Stimulated activated CD8-positive, alpha-beta memory T cell treated with anti-CD3 and anti-CD28 coated beads, Interleukin-2, amount 100 ng/mL, for 1 hour (primary cell): ENCODE results near the gene IQSEC1.
A peak's percentile ranks its signal among the peaks of the same experiment; 100 is the strongest.

ENCODE experiments used
- DNase-seq, 2 donors: peaks; one replicate each; pipeline ENCODE4 v3.0.0-alpha.2; 2020; ENCODE audit warnings: low read depth in 2 of 2

IQSEC1 gene

DNA sequence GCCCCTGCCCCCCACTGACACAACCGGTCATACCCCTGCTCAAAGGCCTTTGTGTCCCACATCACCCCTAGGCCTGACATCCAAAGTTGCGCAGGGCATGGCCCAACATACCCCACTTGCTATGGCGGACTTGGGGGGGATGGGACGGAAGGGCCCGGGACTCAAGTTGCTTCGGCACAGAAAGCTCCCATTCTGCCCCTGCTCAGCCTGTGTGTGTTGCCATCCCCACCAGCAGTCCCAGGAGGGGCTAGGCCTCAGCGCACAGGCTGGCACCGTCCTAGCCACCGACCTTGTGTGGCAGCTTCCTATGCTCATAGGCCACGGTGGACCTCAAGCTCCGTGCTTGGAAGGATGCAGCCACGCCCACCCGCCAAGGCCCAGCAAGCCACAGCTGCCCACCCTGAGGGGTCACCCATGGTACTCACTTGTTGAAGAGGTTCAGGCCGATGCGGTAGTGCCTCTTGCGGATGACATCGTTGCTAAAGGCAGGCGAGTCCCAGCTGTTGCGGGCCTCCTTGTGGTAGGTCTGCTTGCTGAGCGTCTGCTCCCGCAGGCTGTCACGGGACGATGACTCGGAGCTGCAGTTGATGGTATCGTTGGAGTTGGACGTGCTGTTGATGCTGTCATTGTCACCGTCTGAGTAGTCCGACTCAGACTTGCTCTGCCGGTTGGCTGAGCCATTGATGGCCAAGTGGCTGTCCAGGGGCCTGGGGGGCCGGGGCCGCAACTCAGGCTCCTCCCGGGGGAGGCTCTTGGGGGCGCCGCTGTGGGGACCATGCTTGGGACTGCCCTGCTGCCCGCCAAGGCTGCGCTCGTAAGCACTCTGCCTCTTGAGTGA lies 138.0 kb downstream of the IQSEC1 start:
- no peak for DNase-seq

DNA sequence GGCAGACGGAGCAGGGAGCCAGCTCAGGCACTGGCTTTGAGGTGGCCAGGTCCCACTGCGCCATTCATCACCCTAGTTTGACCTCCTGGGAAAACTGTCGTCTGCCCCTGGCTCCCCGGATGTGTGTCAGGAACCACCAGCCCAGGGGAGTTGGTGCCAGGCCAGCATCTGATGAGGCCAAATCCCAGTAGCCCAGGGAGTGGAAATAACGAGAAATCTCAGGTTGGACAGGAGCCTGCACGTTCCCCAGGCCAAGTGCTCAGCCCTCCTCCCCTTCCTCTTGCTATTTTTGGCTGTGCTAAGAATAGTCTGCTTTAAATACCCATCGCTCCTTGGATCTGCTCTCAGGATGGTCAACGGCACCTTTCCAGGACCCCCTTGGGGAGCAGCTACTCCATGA lies 138.8 kb downstream of the IQSEC1 start:
- DNase-seq: no peak

DNA sequence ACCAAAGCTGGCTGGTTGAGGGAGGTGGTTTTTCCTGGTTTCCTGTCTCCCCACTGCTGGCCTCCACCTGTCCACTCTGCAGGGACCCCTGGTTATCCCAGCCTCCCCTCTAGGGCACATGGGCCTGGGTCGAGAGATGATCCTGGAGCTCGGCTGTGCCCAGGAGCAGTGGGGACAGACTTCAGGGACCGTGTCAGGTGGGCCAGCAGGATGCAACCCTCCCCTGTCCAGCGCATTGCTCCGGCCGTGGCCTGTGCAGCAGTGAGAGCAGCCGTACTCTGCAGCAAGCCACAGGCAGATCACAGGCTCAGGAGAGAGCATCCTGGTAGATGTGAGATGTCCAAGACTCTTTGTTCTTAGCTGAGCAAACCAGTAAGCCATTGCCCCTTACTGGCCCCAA lies 139.3 kb downstream of the IQSEC1 start:
- DNase-seq: no peak

DNA sequence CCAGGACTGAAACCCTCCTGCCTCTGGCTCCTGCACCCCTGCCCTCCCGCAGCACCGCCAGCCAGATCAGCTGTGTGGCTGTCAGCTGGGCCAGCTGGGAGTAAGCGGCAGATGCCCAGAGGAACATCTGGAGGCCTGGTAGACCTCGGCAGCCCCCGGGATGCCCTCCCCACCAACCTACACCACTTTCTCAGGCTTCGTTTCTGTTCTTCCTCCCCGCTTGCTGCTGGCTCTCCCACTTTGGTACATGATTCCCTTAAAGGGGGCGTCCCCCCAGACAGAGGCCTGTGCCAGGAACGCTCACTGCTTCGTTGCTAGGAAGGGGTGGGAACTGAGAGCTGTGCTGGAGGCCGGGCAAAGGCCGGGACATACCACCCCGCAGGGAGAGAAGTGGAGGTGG lies 140.5 kb downstream of the IQSEC1 start:
- DNase-seq: no peak

DNA sequence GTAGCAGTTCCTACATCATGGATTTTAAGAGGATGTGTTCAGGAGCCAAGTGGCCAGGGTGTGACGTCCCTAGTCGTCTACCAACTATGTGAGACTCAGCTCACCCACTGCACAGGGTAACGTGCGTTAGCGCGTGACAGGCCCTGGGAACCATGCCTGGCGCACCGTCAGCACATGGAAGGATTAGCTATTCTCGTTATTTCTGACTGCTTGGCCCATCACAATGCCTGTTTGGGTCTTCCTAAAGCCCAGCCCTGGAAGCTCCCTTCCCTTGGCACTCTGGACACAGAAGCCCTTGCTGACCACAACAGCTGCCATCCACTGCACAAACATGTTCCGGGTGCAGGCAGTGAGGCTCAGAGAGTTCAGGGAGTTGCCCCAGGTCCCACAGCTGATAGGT lies 140.9 kb downstream of the IQSEC1 start:
- DNase-seq: no peak

DNA sequence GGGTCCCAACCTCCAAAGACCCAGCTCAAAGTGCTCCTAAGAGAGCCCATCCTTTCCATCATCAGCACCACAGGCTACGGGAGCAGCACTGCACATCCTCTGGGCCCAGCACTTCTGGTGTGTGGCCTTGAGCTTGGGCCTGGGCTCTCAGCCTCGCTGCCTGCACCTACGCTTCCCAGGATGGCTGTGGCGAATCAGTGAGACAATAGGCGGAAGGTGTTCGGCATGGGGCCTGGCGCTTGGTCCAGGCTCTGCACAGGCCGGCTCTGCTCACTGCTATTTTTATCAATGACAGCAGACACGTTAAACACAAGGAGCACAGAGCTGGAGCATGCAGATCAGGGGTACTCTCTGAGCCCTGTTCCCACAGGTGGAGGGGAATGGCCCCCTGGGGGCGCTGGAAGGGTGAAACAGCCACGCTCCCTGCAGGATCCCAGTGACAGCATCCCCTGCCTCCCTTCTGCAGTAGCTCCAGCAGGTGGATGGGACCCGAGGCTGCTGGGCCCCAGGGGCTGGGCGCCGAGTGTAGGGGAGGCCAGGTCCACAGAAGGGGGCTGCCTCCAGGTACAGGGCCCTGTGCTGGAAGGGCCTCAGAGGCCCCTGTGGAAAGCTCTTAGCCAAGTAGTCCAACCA lies 141.8 kb downstream of the IQSEC1 start:
- no peak for DNase-seq

DNA sequence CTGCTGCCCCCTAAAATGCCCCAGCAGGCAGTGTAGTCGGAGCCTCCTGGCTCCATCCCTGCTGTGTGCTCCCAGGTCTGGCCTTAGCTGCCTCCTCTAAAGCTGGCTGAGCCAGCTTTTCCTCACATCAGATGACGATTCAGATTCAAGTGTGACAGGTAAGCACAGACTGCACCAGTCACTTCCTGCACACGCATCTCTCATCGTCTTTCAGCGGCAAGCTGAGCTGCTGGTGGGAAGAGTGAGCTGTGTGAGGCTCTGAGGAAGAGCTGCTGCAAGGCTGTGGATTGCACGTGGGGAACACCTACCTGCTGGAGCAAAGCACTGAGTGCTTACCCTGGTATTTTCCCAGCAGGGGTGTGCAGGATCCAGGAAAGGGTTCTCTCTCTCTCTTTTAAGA lies 143.4 kb downstream of the IQSEC1 start:
- DNase-seq: no peak

DNA sequence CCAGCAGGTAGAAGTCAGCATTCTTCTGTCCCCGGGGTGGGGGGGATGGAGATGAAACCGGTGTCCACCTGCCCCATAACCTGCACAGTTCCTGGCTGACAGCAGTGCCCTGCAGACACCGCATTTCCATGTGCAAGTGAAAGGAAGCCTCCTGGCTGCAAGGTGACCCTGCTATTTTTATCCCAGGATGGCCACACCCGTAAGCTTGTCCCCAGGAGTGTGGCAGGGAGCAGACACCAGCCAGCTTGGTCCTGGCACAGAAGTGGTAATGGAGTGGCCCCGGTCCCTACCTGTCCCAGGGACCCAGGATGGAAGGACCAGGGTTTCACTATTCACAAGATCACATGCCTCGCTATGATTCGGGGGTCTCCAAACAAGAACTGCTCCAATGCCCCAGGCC lies 146.6 kb downstream of the IQSEC1 start:
- no peak for DNase-seq

DNA sequence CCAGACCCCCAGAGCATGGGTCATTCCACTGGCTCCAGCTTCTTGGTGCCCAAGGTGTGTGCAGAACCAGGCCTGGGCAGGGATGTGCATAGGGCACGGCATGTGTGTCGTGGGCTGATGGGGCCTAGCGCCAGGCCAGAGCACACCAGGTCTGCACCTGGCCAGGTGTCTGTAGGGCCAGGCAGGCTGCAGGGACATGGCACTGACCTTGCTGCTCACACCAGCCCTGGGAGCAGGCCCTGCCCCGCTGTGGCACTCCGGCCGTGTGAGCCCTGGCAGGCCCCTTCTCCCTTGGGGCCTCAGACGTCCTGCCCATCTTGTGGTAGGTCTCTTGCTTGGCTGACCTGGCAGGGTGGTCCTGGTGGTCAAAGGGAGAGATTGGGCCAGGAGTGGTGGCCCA lies 147.6 kb downstream of the IQSEC1 start:
- no peak for DNase-seq

DNA sequence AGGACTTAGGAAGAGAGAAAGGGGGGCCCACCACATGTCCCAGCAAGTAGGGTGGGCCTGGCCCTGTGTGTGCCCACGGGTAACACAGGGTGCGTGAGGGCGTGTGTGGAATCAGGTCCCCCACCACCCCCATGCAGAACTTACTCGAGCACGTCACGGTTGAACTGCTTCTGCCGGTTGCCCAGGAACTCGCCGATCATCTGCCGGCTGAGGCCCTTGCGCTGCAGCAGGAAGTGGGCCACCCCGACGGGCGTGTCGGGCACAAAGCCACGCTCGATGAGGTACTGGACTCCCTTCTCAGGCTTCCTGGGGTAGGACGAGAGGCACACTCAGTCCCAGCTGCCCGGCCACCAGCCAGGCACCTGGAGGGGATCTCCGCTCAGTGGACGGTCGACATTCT lies 148.8 kb downstream of the IQSEC1 start:
- no peak for DNase-seq

DNA sequence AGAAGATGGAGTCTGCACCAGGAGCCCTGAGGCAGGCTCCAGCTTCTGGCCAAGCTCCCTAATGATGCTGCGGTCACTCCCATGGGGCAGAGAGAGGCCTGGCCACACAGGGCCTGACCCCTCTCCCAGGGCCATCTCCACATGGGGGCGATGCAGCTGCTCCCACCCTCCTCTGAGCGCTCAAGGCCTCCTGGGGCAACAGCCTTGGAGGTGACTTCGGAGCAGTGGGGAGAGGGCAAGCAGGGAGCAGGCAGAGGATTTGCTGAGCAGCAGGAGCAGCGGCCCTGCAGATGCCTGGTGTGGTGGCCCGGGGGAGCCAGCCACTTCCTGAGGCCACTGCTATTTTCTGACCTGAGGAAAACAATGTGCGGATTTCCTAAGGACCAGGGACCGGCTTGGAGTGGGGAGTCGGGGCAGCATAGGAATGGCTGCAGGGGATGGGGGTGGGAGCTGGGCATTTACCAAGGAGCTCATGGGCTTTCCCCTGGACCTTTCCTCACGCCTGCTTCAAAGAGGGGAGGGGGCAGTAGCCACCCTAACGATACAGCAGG lies 150.3 kb downstream of the IQSEC1 start:
- DNase-seq: no peak

DNA sequence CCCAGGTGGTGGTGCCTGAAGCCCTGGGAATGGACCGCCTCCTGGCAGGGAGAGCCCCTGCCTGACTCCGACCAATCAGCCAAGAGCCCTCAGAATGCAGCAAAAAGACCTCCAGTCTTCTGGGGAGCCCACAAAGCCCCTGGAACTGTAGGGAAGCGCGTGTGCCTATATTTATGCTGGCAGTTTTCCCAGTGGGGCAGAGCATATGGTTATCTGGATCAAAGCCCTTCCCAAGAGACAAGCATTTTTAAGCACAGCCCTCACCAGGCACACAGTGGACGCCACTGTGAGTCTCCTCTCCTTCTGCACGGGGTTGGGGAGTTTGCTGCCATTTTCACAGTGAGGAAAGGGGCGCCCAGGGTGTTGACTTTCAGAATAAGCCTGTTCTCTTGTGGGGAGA lies 150.9 kb downstream of the IQSEC1 start:
- no peak for DNase-seq

DNA sequence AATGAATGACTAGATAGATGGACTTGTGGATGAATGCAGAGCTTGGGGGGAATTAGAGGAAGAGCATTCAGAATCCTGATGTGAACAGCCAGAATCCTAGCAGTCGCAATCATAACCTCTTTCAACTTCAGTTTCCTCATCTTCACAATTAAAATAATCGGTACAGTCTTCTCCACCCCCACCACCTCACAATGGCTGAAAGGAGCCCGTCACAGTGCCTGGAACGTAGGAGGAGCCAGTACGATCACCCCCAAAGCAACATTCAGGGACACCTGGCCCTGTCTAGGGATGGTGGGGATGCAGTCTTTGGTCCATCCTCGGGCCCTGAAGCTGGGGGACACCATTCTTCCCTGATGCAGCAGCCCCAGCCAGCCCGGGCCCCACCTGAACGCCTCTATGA lies 151.5 kb downstream of the IQSEC1 start:
- no peak for DNase-seq

DNA sequence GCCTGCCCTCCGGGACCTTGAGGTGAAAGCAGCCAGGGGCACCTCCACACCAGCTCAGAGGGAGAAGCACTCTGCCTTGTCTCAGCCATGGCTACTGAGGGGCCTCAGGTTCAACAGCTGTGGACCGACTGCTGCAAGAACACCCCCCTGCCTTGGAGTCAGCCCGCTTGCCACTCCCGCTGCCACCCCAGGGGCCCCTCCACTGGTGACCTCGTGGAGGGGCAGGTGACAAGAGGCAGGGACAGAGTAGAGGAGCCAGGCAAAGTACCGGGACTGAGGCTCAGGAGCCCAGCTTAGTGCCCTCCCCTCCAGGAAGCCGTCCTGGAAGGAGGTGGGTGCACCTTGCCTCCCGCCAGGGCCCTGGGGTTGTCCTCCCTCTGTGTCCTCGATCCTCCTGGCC lies 152.3 kb downstream of the IQSEC1 start:
- DNase-seq: no peak

DNA sequence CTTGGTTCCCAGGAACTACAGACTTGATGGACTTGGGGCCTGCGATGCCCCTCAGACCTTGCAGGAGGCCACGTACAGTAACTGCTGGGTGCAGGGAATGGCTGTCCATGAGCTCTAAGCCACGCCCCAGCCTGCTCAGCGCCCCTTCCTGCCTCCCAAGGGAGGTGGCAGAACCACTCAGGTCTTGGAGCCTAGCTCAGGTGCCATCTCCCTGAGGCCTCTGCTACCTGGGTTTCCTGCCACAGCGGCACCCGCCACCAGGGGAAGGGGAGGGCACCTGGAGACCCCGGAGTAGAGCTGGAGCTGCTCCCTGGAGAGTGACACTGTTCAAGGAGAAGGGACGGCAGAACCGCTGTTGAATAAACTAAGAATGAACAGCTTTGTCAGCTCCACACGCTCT lies 154.0 kb downstream of the IQSEC1 start:
- DNase-seq: no peak

DNA sequence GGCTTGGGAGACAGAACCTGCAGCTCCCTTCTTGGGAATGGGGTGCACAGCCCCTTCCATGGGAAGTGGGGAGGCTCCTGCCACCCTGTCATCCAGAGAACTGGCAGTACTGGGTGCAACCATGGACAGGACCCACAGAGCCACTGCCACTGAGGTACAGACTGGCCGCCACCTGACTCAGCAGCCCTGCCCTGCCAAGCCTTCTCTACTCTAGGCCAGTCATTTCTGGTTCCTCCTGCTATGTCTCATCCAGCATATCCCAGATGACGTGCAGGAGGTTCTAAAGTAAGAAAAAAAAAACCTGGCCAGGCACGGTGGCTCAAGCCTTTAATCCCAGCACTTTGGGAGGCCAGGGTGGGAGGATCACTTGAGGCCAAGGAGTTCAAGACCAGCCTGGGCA lies 155.0 kb downstream of the IQSEC1 start:
- DNase-seq: no peak

DNA sequence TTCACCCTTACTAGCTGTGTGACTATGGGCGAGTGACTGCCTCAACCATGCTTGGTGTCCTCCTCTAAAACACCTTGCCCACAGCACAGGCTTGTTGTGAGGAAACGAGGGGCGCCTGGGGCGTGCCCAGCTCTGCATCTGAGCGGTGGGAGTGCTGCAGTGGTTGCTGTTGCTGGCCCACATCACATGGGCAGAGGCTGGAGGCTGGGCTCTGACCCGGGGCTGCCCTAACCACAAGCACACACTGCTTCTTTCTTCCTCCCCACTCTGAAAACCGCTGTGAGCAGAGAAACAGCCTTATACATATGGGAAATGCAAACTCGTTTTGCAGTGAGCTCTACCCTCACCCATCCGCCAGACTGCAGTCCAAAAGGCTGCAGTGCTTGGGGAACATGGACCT lies 157.1 kb downstream of the IQSEC1 start:
- DNase-seq: peak; percentile 9 to 18

DNA sequence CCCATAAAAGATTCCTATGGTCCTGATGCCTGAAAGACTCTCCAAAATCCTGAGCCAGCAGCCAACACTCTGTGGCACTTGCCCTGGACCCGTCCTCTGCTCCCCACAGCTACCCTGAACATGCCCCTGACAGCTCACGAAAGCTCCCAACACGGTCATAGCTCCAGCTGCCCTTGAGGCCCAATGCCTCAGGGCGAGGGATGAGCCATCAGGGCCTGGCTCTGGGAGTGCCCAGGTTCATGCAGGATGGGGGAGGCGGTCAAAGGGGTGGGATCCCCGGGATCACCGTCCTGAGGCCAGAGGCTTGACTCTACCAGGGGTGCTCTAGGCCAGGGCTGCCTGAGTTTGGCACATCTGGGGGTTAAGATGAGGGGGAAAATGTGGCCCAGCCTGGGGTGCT lies 159.1 kb downstream of the IQSEC1 start:
- DNase-seq: no peak

DNA sequence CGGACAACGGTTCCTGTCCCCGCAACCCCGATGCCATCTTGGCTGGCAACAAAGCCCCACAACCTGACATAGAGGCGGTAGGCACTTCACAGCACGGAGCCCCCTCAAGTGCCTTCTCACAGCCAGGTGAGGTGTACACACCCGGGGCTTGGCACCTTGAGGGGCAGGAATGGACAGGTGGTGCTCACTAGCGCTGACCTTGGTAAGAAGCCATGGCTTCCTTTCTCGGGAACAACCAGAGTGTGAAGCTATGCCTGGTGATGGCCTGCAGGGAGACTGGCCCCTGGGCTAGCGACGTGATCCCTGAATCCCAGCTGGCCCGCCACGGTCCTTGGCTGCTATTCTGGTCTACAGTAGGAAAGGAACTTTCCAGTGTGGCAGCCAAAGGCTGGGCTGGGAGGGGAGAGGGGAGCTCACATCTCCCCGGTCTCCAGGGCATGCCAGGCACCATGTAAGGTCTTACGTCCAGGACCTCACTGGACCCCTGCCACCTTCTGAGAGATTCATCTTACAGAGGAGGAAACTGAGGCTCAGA lies 161.3 kb downstream of the IQSEC1 start:
- DNase-seq: no peak

DNA sequence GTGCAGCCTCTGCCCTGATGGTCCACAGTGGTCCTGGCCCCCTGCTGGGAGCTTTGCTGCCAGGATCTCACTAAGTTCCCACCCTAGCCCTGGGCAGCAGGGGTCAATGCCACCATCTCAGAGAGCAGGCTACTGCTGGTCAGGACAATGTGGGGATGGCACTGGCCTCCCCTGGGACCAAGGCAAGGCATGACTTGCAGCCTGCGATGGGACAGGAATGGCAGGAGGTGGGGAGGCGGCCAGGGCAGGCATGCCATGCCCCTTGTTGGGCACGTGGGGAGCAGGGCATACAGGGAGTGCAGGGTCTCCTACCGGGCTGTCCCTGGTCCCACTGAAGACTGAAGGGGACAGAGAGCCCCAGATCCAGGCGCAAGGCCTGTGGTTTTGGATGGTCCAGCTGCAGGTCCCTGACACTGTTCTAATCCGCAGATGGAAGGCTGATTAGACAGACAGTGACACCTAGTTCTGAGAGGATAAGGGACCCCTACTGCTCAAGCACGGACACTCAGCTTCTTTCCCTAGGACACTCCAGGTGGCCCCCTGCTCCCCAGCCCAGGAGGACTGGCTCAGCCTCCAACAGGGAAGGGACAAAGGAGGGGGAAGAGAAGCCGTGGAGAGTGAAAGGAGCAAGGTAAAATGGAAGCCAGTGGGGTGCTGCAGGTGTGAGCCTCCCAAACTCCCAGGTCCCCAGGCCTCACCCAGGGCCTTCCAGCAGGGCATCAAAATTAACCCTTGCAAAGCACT lies 162.7 kb downstream of the IQSEC1 start:
- DNase-seq: no peak

DNA sequence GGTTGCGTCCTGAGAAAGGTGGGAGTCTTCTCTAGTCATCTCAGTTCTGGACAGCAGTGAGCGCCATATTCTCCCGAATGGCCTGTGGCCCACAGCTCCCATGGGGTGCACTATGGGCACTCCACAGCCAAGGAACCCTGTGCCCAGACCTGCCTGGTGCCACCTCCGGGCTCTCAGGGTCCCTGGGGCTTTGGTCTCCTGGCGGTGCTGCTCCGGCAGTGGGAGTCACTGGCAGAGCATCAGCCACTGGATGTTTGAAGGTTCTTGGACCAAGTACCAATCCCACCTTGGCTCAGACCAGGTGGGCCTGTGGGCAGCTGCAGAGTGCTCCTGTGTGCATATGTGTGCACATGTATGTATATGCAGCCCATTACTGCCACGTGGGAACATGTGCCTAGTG lies 163.5 kb downstream of the IQSEC1 start:
- no peak for DNase-seq

DNA sequence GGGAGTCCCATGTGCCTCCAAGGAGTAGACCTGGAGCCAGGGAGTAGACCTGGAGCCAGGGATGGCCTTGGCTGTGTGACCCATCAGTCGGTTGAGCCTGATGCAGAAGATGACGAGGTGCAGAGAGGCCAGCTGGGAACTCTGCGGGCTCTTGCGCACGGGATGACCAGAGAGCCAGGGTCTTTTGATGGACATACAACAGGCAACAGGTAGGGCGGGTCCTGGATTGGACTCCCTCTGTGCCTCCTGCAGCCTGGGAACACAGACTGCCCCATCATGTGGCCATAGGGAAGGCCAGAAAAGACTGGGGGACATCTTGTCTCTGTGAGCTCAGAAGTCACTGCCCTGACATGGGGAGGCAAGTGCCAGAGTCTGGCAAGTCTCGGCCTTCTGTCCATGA lies 164.4 kb downstream of the IQSEC1 start:
- DNase-seq: no peak
